Adipose tissue (tissue), 3 donors: Measurements from ENCODE around the gene ADAMTSL1. TPM values are rescaled to one million over a fixed set of nuclear protein-coding genes. Genes with fewer than 3 reads are reported as not detected.

Source experiments
- H3K27ac ChIP-seq: one replicate; pipeline ENCODE4 v1.5.1; 2013; ENCODE audit warnings: low read depth, low read length
- WGBS, 3 donors: extraction: QIAGEN DNeasy Blood & Tissue Kit; methylation state at CpG; one replicate each; pipeline ENCODE4 v1.1.7; 2013; 5-methylcytosine and 5-hydroxymethylcytosine counted together
- polyA plus RNA-seq, 3 donors: library from polyadenylated mRNA; stranded (reverse); fragments of 200-250 nt; gene quantifications; one replicate each; pipeline ENCODE4 v1.2.3, GENCODE V29; 2013
- donor health status: healthy with polysubstance abuse.
- donor health status: Bipolar disorder and iron deficiency.
- donor health status: healthy.

Gene ADAMTSL1
- polyA plus RNA-seq, 3 donors = 0.56 to 5.1 (median 1.5) TPM

- 64 to 78% (median 65%) methylated on average over 1 of the region's 1 CpG for WGBS, 3 donors
- H3K27ac ChIP-seq = no peak overlapping the region
These were observed 143.8 kb downstream of the ADAMTSL1 start for GRCh38 chr9:18617759-18618158.

DNA sequence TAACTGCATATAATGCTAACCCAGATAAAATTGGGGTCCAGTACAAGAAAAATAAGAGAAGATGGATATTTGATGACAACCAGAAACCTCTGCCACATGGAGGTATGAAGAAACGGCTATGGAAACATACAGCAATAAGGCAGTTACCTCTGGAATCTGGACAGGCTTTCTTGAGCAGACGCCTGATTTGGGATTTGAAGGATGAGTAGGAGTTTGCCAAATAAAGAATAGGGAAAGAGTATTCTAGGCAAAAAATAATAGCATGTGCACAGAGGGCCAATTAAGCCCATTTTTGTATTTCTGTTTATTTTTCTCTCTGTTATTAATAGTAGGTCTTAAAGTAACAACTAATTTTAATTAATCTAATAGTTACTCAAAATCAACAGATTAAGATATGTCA, 144.9 kb downstream of the ADAMTSL1 start:
- no peak overlapping the region for H3K27ac ChIP-seq
- 80 to 82% (median 81%) methylated on average over 2 of the region's 2 CpGs for WGBS, 3 donors

DNA sequence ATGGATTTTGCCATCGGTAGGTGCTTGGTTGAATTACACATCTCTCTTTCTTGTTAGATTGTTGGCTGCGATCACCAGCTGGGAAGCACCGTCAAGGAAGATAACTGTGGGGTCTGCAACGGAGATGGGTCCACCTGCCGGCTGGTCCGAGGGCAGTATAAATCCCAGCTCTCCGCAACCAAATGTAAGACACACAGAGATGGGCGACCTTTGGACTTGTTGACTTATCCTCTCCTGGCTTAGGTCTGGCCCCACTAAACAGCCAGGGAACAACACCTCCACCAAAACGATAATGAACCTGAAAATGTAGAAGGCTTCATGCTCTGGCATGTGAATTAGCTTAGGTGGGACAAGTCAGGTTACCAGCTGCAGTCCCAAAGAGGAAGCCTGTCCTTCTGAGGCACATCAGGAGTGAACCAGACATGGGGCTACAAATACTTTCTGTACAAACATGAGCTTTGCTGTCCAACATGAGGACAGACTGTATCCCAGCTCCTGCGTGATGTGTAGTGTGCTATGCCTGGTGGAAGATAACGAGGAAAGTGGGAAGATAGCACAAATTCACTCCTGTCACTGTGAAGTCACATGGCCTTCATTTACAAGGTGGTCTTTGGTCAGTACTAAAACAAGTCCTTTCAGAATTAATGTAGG, 148.4 kb downstream of the ADAMTSL1 start:
- H3K27ac ChIP-seq = no peak overlapping the region
- 84 to 96% (median 94%) methylated on average over 11 of the region's 11 CpGs for WGBS, 3 donors

- 67 to 78% (median 69%) methylated on average over 4 of the region's 4 CpGs for WGBS, 3 donors
- no peak overlapping the region for H3K27ac ChIP-seq
These were observed 149.5 kb downstream of the ADAMTSL1 start for GRCh38 chr9:18623221-18624079.

- WGBS, 3 donors = 65 to 93% (median 86%) methylated on average over 2 of the region's 2 CpGs
- H3K27ac ChIP-seq = no peak overlapping the region
These were observed 152.2 kb downstream of the ADAMTSL1 start for GRCh38 chr9:18626046-18626698.

- no peak overlapping the region for H3K27ac ChIP-seq
- WGBS, 3 donors = 64 to 82% (median 66%) methylated on average over 1 of the region's 1 CpG
These were observed 155.2 kb downstream of the ADAMTSL1 start for GRCh38 chr9:18629136-18629535.

- H3K27ac ChIP-seq = no peak overlapping the region
- 51 to 65% (median 61%) methylated on average over 5 of the region's 5 CpGs for WGBS, 3 donors
These were observed 158.9 kb downstream of the ADAMTSL1 start for GRCh38 chr9:18632632-18633403.

GRCh38 chr9:18636781-18637180, 162.8 kb downstream of the ADAMTSL1 start:
- H3K27ac ChIP-seq = no peak overlapping the region
- WGBS, 3 donors = 32 to 51% (median 45%) methylated on average over 2 of the region's 2 CpGs

- no peak overlapping the region for H3K27ac ChIP-seq
- WGBS, 3 donors = 66 to 79% (median 78%) methylated on average over 7 of the region's 7 CpGs
These were observed 164.7 kb downstream of the ADAMTSL1 start for GRCh38 chr9:18638371-18639249.

GRCh38 chr9:18639911-18640310, 166.0 kb downstream of the ADAMTSL1 start:
- H3K27ac ChIP-seq = no peak overlapping the region
- WGBS, 3 donors = 67 to 87% (median 84%) methylated on average over 4 of the region's 4 CpGs

- H3K27ac ChIP-seq = no peak overlapping the region
- 78 to 84% (median 82%) methylated on average over 5 of the region's 5 CpGs for WGBS, 3 donors
These were observed 185.1 kb downstream of the ADAMTSL1 start for GRCh38 chr9:18658804-18659705.

DNA sequence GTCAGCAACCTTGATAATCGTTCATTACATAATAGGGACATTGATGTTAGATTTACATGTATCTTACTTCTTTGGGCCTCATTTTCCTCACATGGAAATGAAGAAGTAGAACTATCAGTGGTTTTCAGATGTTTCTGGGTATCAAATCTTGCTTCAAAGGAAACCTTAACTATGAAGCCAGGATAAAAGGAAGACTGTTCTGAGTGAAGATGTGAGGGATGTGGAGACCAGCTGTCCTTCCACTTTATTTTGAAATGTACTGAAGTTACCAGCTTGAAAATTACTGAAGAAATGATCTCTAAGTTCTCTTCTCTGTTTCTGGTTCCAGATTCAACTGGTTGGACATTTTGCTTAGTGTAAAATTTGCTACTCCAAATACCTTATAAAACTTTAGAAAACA, 186.0 kb downstream of the ADAMTSL1 start:
- WGBS, 3 donors = 72 to 95% (median 80%) methylated on average over 1 of the region's 1 CpG
- H3K27ac ChIP-seq = no peak overlapping the region

GRCh38 chr9:18662320-18662719, 188.4 kb downstream of the ADAMTSL1 start:
- 74 to 90% (median 87%) methylated on average over 3 of the region's 3 CpGs for WGBS, 3 donors
- H3K27ac ChIP-seq = no peak overlapping the region

GRCh38 chr9:18665947-18666346, 192.0 kb downstream of the ADAMTSL1 start:
- WGBS, 3 donors = 50 to 61% (median 54%) methylated on average over 1 of the region's 1 CpG
- H3K27ac ChIP-seq = no peak overlapping the region

DNA sequence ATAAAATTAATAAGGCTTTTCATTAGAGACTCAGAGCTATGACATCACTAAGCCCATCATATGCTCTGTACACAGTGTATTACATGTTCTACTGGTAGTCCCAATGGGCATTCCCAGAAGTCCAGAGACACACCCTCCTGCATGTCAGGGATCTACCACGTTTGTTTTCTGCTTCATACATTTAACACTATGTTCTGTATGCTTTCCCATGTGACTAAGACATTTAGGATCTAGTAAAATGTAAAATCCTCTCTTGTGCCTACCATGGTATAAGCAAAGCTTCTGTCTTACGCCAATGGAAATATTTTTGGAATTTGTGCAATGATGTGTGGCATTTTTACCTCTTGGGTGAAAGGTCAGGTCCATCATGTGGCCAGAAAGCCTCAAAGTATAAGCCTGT, 192.4 kb downstream of the ADAMTSL1 start:
- WGBS, 3 donors = 59 to 60% (median 59%) methylated on average over 2 of the region's 2 CpGs
- no peak overlapping the region for H3K27ac ChIP-seq

DNA sequence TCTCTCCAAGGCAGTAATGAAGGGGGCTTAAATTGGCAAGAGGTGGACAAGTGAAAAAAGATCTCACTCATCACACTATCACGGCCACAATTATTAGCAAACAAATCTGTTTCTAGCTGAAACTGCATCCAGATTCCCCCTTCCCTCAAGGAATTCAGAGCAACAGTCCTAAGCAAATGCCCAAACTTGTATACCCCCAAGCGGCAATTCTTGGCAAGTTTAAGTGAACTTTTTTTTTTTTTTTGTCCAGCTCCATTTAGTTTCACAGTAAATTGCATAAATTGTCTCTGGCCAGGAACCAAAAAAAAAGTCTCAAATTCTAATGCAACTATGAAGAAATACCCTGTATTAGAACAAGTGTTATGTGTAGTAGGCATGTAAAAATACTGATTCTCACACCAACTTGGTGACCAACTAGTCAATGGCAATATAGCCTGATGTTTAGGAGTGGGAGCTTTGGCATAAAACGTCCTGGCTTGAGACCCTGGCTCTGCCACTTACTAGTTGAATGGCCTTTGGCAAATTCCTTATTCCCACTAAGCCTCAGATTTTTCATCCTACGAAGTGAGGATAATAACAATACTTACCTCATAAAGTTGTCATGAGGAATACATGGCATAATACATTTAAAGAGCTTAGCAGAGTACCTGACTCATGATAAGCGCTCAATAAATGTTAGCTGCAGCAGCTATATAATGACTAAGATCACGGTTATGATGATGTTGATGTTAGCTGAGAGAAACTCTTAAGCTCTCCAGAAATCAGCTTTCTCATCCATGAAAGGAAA, 193.2 kb downstream of the ADAMTSL1 start:
- WGBS, 3 donors = 71 to 78% (median 72%) methylated on average over 6 of the region's 6 CpGs
- H3K27ac ChIP-seq = no peak overlapping the region
